Measurements from ENCODE around the gene IGLON5.

- TF ChIP-seq CTCF (conservative IDR thresholded peaks at IDR 0.05; ENCODE audit: low read depth in 2 of 2) (no peak), EZH2phosphoT487 (IDR thresholded peaks at IDR 0.05; ENCODE audit: unreplicated experiment) (no peak), EZH2 (IDR thresholded peaks at IDR 0.05; ENCODE audit: low read depth, unreplicated experiment) (no peak)
These were observed 42.8 kb downstream of the IGLON5 start for GRCh38 chr19:51354103-51354741.

All from GM23338 (cell line).